SJSA1 (cell line): ENCODE results near the gene AGXT2. TPM values are rescaled to one million over a fixed set of nuclear protein-coding genes. Genes with fewer than 3 reads are reported as not detected.

Experiments
- DNase-seq, 2 experiments: peaks; one replicate each; pipeline ENCODE4 v3.0.0-alpha.2; 2015 to 2020; ENCODE audit warnings: low spot score in 2 of 2, low read depth in 1 of 2
- H3K27ac ChIP-seq: fragments of 250-450 bp; sonication (Bioruptor Pico); 2 replicates; pipeline ENCODE4 v1.5.1; 2020; ENCODE audit warnings: mild to moderate bottlenecking, moderate library complexity
- H3K27me3 ChIP-seq: fragments of 250-450 bp; sonication (Bioruptor Pico); replicated peaks from 2 replicates; pipeline ENCODE4 v1.5.1; 2020; ENCODE audit warnings: mild to moderate bottlenecking, moderate library complexity
- H3K36me3 ChIP-seq: fragments of 250-450 bp; sonication (Bioruptor Pico); 2 replicates; pipeline ENCODE4 v1.5.1; 2020; ENCODE audit warnings: mild to moderate bottlenecking
- H3K4me1 ChIP-seq: fragments of 250-450 bp; sonication (Bioruptor Pico); replicated peaks from 2 replicates; pipeline ENCODE4 v1.6.1; 2021; ENCODE audit warnings: mild to moderate bottlenecking
- H3K4me3 ChIP-seq: fragments of 250-450 bp; sonication (Bioruptor Pico); 2 replicates; pipeline ENCODE4 v1.5.1; 2020; ENCODE audit warnings: mild to moderate bottlenecking
- H3K9me3 ChIP-seq: fragments of 250-450 bp; sonication (Bioruptor Pico); replicated peaks from 2 replicates; pipeline ENCODE4 v1.5.1; 2020; ENCODE audit warnings: mild to moderate bottlenecking
- total RNA-seq: library from RNA; depleted of rRNA; stranded (reverse); fragments of >200 nt; shearing (Covaris generic); gene quantifications from 2 replicates; pipeline ENCODE4 v1.2.3, GENCODE V29; 2014; rRNA removed

The AGXT2 gene, protein sequence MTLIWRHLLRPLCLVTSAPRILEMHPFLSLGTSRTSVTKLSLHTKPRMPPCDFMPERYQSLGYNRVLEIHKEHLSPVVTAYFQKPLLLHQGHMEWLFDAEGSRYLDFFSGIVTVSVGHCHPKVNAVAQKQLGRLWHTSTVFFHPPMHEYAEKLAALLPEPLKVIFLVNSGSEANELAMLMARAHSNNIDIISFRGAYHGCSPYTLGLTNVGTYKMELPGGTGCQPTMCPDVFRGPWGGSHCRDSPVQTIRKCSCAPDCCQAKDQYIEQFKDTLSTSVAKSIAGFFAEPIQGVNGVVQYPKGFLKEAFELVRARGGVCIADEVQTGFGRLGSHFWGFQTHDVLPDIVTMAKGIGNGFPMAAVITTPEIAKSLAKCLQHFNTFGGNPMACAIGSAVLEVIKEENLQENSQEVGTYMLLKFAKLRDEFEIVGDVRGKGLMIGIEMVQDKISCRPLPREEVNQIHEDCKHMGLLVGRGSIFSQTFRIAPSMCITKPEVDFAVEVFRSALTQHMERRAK
- total RNA-seq, result not detected in 2 replicates

DNA sequence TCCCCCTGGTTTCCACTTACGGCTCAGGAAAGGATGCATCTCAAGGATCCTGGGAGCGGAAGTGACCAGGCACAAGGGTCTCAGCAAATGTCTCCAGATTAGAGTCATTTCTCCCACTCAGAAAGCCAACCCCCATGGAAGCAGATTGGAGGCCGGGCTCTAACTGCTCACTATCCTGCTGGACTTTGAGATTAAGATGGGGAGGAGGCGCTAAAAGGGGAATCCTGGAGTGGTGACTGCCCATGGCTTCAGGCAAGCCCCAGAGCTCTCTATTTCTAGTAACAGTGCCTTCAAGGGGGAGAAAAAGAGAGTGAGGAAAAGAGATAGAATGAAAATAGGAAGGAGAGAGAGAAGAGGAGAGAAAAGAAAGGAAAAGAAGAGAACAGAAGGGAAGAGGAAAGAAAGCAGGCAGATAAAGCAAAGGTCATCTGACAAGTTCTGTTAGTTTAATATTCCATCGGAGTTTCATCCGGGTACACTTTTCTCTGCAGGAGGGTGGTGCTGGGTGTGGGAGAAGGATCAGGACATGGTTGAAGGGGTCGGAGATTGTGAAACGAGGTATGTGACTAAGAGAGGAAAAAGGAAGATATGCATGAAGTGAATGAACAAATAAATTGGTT, at the start of gene AGXT2:
Gene AGXT2 (minus strand): TSS at position 165 of the 620 bp plus-strand sequence. CDS start 57 bp downstream, at position 108.
- H3K4me1 ChIP-seq, result no peaks in the 10 kb centered on the region
- no peaks in the 10 kb centered on the region for H3K36me3 ChIP-seq
- H3K27ac ChIP-seq, result no peak within 1 kb of the TSS

DNA sequence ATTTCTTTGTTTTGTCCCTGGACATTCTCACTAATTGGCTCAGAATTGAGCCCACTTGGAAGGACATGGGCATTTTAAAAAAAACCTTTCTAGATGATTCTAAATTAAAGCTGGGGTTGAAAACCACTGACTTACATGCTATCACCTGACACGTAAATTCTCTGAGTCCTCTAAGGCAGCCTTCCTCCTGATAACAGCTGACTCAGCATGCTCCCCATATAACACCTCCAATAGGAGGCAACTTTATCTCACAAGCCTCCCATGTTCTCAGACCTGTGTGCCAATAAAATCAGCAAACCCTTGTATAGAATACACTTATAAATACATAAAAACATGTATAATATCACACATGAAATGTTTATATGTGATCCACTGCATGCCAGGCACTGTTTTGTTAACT, 49.2 kb upstream of the AGXT2 start:
- DNase-seq, result no peak
- Histone ChIP-seq H3K27ac (no peak overlapping the region), H3K9me3 (no peaks in the 10 kb centered on the region), H3K4me3 (no peak overlapping the region), H3K4me1 (no peaks in the 10 kb centered on the region), H3K27me3 (peaks cover 4% of the 10 kb centered on the region; the same call in 1 of the 2 replicates), H3K36me3 (no peaks in the 10 kb centered on the region)

More for the DNA sequence above, at the start of gene AGXT2:
- no peak within 1 kb of the TSS for H3K4me3 ChIP-seq
- DNase-seq, result no peak
- H3K9me3 ChIP-seq, result no peaks in the 10 kb centered on the region
- H3K27me3 ChIP-seq, result peaks cover 13% of the 10 kb centered on the region

DNA sequence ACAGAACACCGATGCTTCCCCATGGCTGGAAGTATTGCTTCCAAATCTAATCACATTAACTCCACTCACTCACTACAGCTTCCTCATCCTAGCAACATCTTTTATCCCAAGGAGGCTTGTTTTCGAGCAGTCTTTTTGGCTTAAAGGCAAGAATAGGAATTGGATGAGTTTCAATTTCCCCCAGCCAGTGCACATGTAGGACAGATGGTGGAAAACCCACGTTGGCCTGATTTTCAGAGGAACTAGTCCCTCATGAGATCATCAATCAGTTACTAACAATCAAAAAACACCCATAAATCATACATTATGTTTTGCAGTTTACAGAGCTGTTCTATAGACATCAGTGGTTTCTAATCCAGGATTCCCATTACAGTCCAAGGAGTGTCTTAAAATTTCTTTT, 48.5 kb upstream of the AGXT2 start:
- no peaks in the 10 kb centered on the region for H3K9me3 ChIP-seq
- DNase-seq, result no peak
- no peaks in the 10 kb centered on the region for H3K36me3 ChIP-seq
- H3K4me1 ChIP-seq, result no peaks in the 10 kb centered on the region
- H3K27me3 ChIP-seq, result peaks cover 4% of the 10 kb centered on the region; the same call in 1 of the 2 replicates
- H3K4me3 ChIP-seq, result no peak overlapping the region
- H3K27ac ChIP-seq, result no peak overlapping the region

DNA sequence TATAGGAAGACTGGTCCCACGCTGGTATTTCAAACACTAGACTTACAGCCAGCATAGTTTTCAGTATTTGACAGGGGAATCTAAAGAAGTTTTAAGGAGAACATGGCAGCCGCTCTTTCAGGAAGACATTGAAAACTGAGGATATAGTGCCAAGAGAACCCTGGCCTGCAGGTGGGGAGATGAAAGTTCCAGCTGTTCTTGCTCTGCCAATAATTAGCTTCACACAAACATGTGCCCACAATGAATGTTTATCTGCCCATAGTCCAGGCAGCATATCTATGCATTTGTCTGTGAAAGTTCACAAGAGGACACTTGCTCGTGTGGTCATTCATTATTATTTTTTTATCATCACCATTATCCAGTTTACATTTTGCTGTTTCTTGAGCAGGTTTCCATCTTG, 47.6 kb upstream of the AGXT2 start:
- H3K27me3 ChIP-seq, result peaks cover 4% of the 10 kb centered on the region; the same call in 1 of the 2 replicates
- no peak for DNase-seq
- H3K36me3 ChIP-seq, result no peaks in the 10 kb centered on the region
- H3K4me3 ChIP-seq, result no peak overlapping the region
- no peak overlapping the region for H3K27ac ChIP-seq
- no peaks in the 10 kb centered on the region for H3K9me3 ChIP-seq
- no peaks in the 10 kb centered on the region for H3K4me1 ChIP-seq

DNA sequence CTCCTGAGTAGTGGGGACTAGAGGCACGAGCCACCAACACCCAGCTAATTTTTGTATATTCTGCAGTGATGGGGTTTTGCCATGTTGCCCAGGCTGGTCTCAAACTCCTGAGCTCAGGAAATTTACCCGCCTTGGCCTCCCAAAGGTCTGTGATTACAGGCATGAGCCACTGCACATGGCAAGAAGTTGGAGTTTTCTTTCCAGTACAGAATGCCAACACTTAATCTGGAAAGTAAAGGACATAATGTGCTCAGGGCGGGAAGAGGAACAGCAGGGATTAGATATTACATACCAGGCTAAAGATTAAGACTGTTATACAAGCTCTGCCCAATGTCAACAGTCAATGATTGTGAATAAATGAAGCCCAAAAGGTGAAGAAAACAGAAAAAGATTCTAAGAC, 47.2 kb upstream of the AGXT2 start:
- Histone ChIP-seq H3K36me3 (no peaks in the 10 kb centered on the region), H3K27me3 (peaks cover 4% of the 10 kb centered on the region; the same call in 1 of the 2 replicates), H3K27ac (no peak overlapping the region), H3K4me3 (no peak overlapping the region), H3K4me1 (no peaks in the 10 kb centered on the region), H3K9me3 (no peaks in the 10 kb centered on the region)
- DNase-seq, result no peak

DNA sequence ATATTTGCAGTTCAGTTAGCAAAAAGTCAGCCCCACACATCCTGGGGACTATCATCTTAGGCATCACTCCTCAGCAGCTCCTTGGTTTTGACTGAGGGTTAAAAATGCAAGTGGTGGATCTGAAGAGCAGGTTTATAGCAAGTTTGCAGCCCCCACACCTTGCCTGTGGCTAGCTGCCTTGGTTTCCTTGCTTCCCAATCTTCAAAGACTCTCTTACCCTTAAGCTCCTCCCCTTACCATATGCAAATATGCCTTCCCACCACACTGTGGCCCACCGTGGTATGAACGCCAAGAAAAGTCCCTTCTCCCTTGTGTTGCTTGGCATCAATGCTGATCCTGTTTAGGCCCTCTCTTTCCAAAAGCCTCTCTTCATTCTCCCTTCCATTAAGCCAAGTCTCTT, 45.0 kb upstream of the AGXT2 start:
- no peak for DNase-seq
- Histone ChIP-seq H3K4me3 (no peak overlapping the region), H3K4me1 (no peaks in the 10 kb centered on the region), H3K27ac (no peak overlapping the region), H3K36me3 (no peaks in the 10 kb centered on the region), H3K27me3 (0 out of 2 replicates have a peak, but pooled peaks cover 4% of the 10 kb centered on the region), H3K9me3 (no peaks in the 10 kb centered on the region)

DNA sequence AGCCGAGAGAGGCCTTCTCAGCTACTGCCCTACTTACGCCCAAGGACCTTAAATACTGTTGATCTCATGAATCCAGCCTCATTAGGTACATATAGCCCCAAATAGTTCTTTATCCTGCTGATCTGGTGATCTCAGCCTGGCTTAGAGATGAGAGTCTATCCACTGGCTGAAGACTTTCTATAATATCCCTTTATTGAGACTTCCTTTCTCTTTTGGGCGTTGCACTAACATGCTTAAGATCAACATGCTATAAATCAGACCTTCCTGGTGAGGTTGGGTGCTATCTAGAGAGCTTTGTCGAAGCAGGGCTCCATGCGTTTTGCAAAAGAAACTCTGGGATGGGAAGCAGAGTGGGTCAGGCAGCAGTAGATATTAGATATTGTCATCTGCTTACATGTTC, 44.0 kb upstream of the AGXT2 start:
- no peak overlapping the region for H3K27ac ChIP-seq
- H3K9me3 ChIP-seq, result no peaks in the 10 kb centered on the region
- no peak for DNase-seq
- H3K4me1 ChIP-seq, result no peaks in the 10 kb centered on the region
- no peak overlapping the region for H3K4me3 ChIP-seq
- 0 out of 2 replicates have a peak, but pooled peaks cover 4% of the 10 kb centered on the region for H3K27me3 ChIP-seq
- no peaks in the 10 kb centered on the region for H3K36me3 ChIP-seq

DNA sequence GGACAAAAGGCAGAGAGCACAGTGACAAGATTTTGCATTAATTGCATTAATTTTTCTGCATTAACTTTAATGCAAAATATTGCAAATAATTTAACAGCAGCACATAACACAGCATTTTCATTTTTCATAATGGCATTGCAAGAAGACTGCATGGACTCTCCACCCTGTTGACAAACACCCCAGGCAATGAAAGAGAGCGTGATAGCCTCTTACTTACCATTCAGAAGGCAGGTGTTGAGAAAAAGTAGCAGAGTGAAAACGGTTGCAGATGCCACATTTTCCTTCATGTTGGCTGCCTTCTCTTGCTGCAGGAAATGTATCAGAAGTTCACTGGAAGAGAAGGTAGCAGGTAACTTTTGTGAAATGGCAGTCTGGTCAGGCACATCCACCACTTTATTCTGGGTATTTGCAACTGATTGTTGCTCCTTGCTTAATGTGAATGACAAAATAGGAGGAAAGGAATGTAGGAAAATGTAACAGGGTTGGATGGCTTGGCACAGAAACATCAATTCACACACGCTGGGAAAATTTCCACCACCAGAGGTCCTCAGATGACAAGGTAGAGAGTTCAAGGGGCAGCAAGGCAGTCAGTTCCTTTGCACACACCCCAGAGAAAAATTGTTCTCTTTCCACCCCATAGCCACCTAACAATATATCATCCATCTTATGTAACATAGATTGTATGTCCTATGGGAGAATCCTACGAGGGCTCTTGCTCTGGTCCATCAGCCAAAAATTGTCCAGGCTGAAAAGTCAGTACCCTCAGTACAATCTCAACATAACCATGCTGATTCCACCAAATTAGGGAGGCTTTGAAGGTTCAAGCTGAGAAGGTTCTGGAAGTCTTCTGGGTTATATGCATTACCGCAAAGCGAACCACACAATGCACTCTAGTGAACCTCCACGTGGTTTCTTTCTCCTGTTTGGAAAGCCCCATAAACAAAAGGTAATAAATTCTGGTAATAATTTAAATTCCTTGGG, 41.9 kb upstream of the AGXT2 start:
- 0 out of 2 replicates have a peak, but pooled peaks cover 4% of the 10 kb centered on the region for H3K27me3 ChIP-seq

DNA sequence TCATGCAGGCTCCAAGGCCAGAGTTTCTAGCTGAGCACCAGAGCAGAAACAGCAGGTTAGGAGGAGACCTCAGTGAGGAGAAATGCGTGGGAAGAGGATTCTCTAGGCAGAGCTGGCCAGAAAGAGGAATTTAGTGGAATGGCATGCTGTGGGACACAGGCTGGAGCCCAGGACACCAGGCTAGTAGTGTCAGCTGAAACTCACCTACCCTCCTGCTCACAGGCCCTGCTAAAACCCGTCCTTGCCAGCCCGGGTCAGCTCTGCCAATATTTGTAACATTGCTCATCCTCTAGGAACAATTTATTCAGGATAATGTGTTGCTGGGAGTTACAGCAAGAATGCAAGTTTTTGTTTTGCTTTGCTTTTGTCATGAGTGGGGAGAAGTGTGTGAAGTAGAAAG, 40.2 kb upstream of the AGXT2 start:
- H3K27me3 ChIP-seq, result no peaks in the 10 kb centered on the region
- no peak overlapping the region for H3K4me3 ChIP-seq
- H3K9me3 ChIP-seq, result no peaks in the 10 kb centered on the region
- DNase-seq, result no peak
- no peaks in the 10 kb centered on the region for H3K4me1 ChIP-seq
- H3K36me3 ChIP-seq, result no peaks in the 10 kb centered on the region
- no peak overlapping the region for H3K27ac ChIP-seq

More for the DNA sequence above, 41.9 kb upstream of the AGXT2 start:
- peak; percentile 28 to 48 for DNase-seq
- Histone ChIP-seq H3K4me1 (no peaks in the 10 kb centered on the region), H3K27ac (no peak overlapping the region), H3K36me3 (no peaks in the 10 kb centered on the region), H3K4me3 (no peak overlapping the region), H3K9me3 (no peaks in the 10 kb centered on the region)

DNA sequence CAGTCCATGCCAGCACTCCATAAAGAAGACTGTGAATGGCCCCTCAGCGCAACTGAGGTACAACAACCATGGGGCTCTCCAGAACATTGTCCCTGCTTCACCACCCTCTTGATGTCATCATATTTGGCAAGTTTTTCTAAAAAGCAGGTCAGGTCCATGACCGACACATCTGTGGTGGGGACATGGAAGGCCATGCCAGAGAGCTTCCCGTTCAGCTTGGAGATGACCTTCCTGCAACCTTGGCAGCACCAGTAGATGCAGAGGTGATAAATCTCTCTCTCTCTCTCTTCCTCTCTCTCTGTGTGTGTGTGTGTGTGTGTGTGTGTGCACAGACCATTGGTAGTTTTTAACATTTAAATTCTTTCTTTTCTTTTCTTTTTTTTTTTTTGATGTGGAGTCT, 35.4 kb upstream of the AGXT2 start:
- Histone ChIP-seq H3K36me3 (no peaks in the 10 kb centered on the region), H3K27me3 (no peaks in the 10 kb centered on the region), H3K4me3 (no peak overlapping the region), H3K9me3 (no peaks in the 10 kb centered on the region), H3K4me1 (no peaks in the 10 kb centered on the region), H3K27ac (no peak overlapping the region)
- no peak for DNase-seq

DNA sequence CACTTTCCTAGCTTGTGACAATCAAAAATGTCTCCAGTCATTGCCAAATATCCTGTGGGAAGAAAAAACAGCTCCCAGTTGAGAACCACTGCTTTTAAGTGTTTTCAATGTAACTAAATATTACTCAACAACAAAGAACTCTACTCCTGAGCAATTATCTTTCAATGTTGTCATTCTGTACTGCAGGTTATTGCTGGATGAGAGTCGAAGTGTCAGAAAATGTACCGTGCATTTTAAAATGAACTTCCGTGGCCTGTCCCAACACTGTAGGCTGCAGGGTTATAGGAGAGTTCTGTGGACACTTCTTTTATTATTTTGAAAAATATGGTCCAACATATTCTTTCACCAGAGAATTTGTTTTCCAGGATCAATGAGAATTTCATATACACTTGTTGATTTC, 34.8 kb upstream of the AGXT2 start:
- no peaks in the 10 kb centered on the region for H3K27me3 ChIP-seq
- no peak for DNase-seq
- no peak overlapping the region for H3K4me3 ChIP-seq

DNA sequence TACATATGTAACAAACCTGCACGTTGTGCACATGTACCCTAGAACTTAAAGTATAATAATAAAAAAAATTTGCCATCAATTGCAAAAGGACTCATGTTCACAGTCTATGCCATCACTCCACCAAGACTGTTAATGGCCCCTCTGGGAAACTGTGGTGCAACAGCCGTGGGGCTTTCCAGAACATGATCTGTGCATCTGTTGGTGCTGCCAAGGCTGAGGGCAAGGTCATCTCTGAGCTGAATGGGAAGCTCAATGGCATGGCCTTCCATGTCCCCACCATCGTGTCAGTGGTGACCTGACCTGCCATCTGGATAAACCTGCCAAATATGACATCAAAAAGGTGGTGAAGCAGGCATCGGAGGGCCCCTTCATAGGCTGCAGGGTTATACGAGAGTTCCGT, 33.4 kb upstream of the AGXT2 start:
- Histone ChIP-seq H3K4me1 (no peaks in the 10 kb centered on the region), H3K27ac (no peak overlapping the region), H3K36me3 (no peaks in the 10 kb centered on the region), H3K27me3 (no peaks in the 10 kb centered on the region), H3K4me3 (no peak overlapping the region), H3K9me3 (no peaks in the 10 kb centered on the region)
- DNase-seq, result no peak

More for the DNA sequence above, 34.8 kb upstream of the AGXT2 start:
- H3K27ac ChIP-seq, result no peak overlapping the region
- no peaks in the 10 kb centered on the region for H3K36me3 ChIP-seq
- H3K9me3 ChIP-seq, result no peaks in the 10 kb centered on the region
- H3K4me1 ChIP-seq, result no peaks in the 10 kb centered on the region

DNA sequence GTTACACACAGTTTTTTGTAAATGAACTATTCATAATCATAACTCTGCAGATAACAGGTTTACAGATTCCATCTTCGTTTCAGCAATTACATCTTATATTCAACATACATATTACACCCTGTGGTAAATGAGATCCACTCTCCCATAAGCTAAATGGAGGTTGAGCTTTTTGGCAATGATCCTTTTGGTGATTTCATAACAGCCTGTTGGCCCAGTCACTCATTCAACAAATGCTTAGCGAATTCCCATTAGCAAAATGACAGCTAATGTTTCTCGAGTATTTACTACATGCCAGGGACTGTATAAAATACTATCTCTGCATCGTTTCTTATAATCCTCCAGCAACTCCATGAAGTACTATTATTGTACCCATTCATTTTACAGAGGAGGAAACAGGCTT, 25.4 kb upstream of the AGXT2 start:
- no peak for DNase-seq
- no peak overlapping the region for H3K27ac ChIP-seq
- H3K4me1 ChIP-seq, result no peaks in the 10 kb centered on the region
- no peaks in the 10 kb centered on the region for H3K27me3 ChIP-seq
- no peaks in the 10 kb centered on the region for H3K9me3 ChIP-seq
- no peaks in the 10 kb centered on the region for H3K36me3 ChIP-seq
- no peak overlapping the region for H3K4me3 ChIP-seq
